K562 (cell line): ENCODE data around the gene CCL16. TPM values are rescaled to one million over a fixed set of nuclear protein-coding genes. Genes with fewer than 3 reads are reported as not detected.

Source experiments
- ATAC-seq: fragments of 200-7000 bp; cut with Tn5 transposase; 3 replicates; pipeline ENCODE4 v1.9.1; 2020; ENCODE audit warnings: moderate library complexity
- BruUV-seq: library from RNA; stranded (reverse); fragments of 400-500 nt; replicated peaks from 2 replicates; lab custom pipeline; 2021; lab: Mats Ljungman, UMichigan
- CTCF ChIA-PET: fragments of 300-600 bp; formaldehyde crosslinking; extraction: SDS; loops from one replicate; lab custom pipeline; 2021; ENCODE audit warnings: low intra/inter-chr PET ratio; lab: Yijun Ruan, JAX
- POLR2A ChIA-PET: fragments of 300-600, 350-650 bp; sonication (Branson Sonifier 250); formaldehyde crosslinking; extraction: SDS; loops from one replicate; lab custom pipeline; 2021; ENCODE audit warnings: antibody characterized with exemption, inconsistent platforms; lab: Yijun Ruan, JAX
- DNase-seq, 4 experiments: peaks; one replicate each; pipeline versions ENCODE4 v3.0.0 to v3.0.0-alpha.2; 2011 to 2018; ENCODE audit warnings: low spot score in 3 of 4, mixed read lengths in 3 of 4; ENCODE audit errors: extremely low read depth in 1 of 4
- FAIRE-seq: peaks from 2 replicates; lab custom pipeline; 2011; peaks lifted over from hg19 to GRCh38; lab: Jason Lieb, UNC
- H2AFZ ChIP-seq: 2 replicates; pipeline ENCODE4 v1.6.0; 2011; ENCODE audit warnings: low read depth, low read length, control low read depth, inconsistent platforms
- H3K27ac ChIP-seq: fragments of 200-600 bp; 3 replicates; pipeline ENCODE4 v1.8.0; 2011; ENCODE audit warnings: low read depth, mild to moderate bottlenecking, control low read depth, inconsistent platforms, low read length, moderate library complexity, mixed read lengths; ENCODE audit errors: extremely low read depth
- H3K27me3 ChIP-seq, 2 experiments: fragments of 300-600 bp in 1 of 2; 2 replicates in 1 of 2; 3 replicates in 1 of 2; pipeline versions ENCODE4 v1.6.0 to v1.8.0; 2011; ENCODE audit warnings: inconsistent platforms in 2 of 2, low read length in 2 of 2, mild to moderate bottlenecking in 1 of 2, mixed read lengths in 1 of 2, moderate library complexity in 1 of 2; ENCODE audit not compliant: control insufficient read depth in 2 of 2, insufficient read depth in 2 of 2
- H3K36me3 ChIP-seq: fragments of 300-600 bp; 3 replicates; pipeline ENCODE4 v1.8.0; 2011; ENCODE audit warnings: mild to moderate bottlenecking, low read length, inconsistent platforms; ENCODE audit not compliant: control insufficient read depth, insufficient read depth
- H3K4me1 ChIP-seq, 2 experiments: fragments of 200-600 bp in 1 of 2; replicated peaks in 1 of 2; 2 replicates in 1 of 2; 3 replicates in 1 of 2; pipeline versions ENCODE4 v1.5.1 to v1.8.0; 2011; ENCODE audit warnings: inconsistent platforms in 2 of 2, low read length in 2 of 2, mild to moderate bottlenecking in 1 of 2, mixed read lengths in 1 of 2, moderate library complexity in 1 of 2; ENCODE audit not compliant: control insufficient read depth in 2 of 2, insufficient read depth in 2 of 2
- H3K4me2 ChIP-seq: 2 replicates; pipeline ENCODE4 v1.6.1; 2011; ENCODE audit warnings: low read length, control low read depth, inconsistent platforms, mixed read lengths; ENCODE audit not compliant: insufficient read depth
- H3K4me3 ChIP-seq: fragments of 200-600 bp; sonication (generic), shearing (Covaris generic); 2 replicates; pipeline ENCODE4 v1.5.1; 2016; ENCODE audit warnings: control low read depth, inconsistent platforms
- H3K79me2 ChIP-seq: fragments of 200-600 bp; 3 replicates; pipeline ENCODE4 v1.8.0; 2011; ENCODE audit warnings: low read length, inconsistent platforms; ENCODE audit not compliant: control insufficient read depth, insufficient read depth
- H3K9ac ChIP-seq, 2 experiments: 2 replicates each; pipeline versions ENCODE4 v1.6.0 to v1.6.1; 2011; ENCODE audit warnings: low read depth in 2 of 2, low read length in 2 of 2, control low read depth in 1 of 2, inconsistent platforms in 1 of 2, mild to moderate bottlenecking in 1 of 2, mixed read lengths in 1 of 2; ENCODE audit not compliant: insufficient read depth in 1 of 2
- H3K9me1 ChIP-seq: one replicate; pipeline ENCODE4 v1.6.0; 2011; ENCODE audit warnings: inconsistent platforms, mild to moderate bottlenecking, low read length, moderate library complexity; ENCODE audit not compliant: control insufficient read depth, insufficient read depth
- H3K9me3 ChIP-seq: replicated peaks from 2 replicates; pipeline ENCODE4 v1.5.1; 2011; ENCODE audit warnings: low read depth, low read length, inconsistent platforms; ENCODE audit not compliant: control insufficient read depth, insufficient read depth
- H4K20me1 ChIP-seq: replicated peaks from 2 replicates; pipeline ENCODE4 v1.6.1; 2011; ENCODE audit warnings: low read length, inconsistent platforms, mixed read lengths; ENCODE audit not compliant: control insufficient read depth, insufficient read depth
- BHLHE40 ChIP-seq: IDR thresholded peaks from 2 replicates; pipeline ENCODE4 v1.6.1; 2011; ENCODE audit warnings: low read length, improper control_type of control experiment
- CSDE1 ChIP-seq, 2 experiments: fragments of 450-650 bp; IDR thresholded peaks; 2 replicates each; pipeline ENCODE4 v1.6.1; 2016; ENCODE audit warnings: mild to moderate bottlenecking in 1 of 2
- E2F4 ChIP-seq: sonication (generic); formaldehyde crosslinking; IDR thresholded peaks from 2 replicates; pipeline ENCODE4 v1.8.0; 2022; ENCODE audit warnings: mild to moderate bottlenecking, low read depth, missing genetic modification reagents
- MBD1 ChIP-seq: fragments of 250-450 bp; sonication (Bioruptor Pico); IDR thresholded peaks from 2 replicates; pipeline ENCODE4 v1.8.0; 2022; ENCODE audit warnings: inconsistent platforms
- PML ChIP-seq: IDR thresholded peaks from 2 replicates; pipeline ENCODE4 v1.6.1; 2012; ENCODE audit warnings: low read length, inconsistent platforms
- ZNF280A ChIP-seq: fragments of 450-650 bp; IDR thresholded peaks from 2 replicates; pipeline ENCODE4 v1.6.1; 2018; ENCODE audit warnings: mild to moderate bottlenecking, low read depth; ENCODE audit not compliant: partially characterized antibody
- ZNF316 ChIP-seq: fragments of 450-650 bp; IDR thresholded peaks from 2 replicates; pipeline ENCODE4 v1.6.1; 2016
- WGBS: fragments of 100-300 bp; shearing (Covaris generic); methylation state at CpG from one replicate; pipeline ENCODE4 v1.1.6; 2016; ENCODE audit warnings: low coverage, mixed read lengths; ENCODE audit not compliant: insufficient coverage; ENCODE audit errors: missing lambda C conversion rate; 5-methylcytosine and 5-hydroxymethylcytosine counted together
- in situ Hi-C: fragments of 300-500 bp; cut with MboI; formaldehyde crosslinking; loops from 4 replicates; pipeline ENCODE4 v1.15.0; 2018; ENCODE audit warnings: inconsistent platforms, mixed read lengths
- intact Hi-C: fragments of 100-400 bp; cut with micrococcal nuclease; formaldehyde crosslinking; loops from 2 replicates; pipeline ENCODE4 v1.14.2; 2022
- polyA plus RNA-seq, 8 experiments: library from polyadenylated mRNA; depleted of rRNA in 4 of 8; stranded (reverse) in 5 of 8; unstranded in 3 of 8; fragments of >200 nt; fragmentation: Nextera tagmentation in 2 of 8; fragmentation: Illumina TruSeq in 1 of 8; extraction: Ambion mirVana in 2 of 8; extraction: Trizol in 1 of 8; gene quantifications; 2 replicates each; pipeline versions ENCODE4 v1.2.1 to v1.2.3, GENCODE V29; 2011 to 2014; ENCODE audit warnings: inconsistent platforms in 1 of 8, missing spikeins in 1 of 8
- total RNA-seq, 7 experiments: library from RNA; depleted of rRNA in 6 of 7; stranded (reverse); fragments of >200 nt in 6 of 7; fragmentation: Illumina TruSeq in 2 of 7; extraction: Trizol in 2 of 7; gene quantifications; 2 replicates each; pipeline versions ENCODE4 v1.2.1 to v1.2.3, GENCODE V29; 2011 to 2021; ENCODE audit warnings: low replicate concordance in 1 of 7

The CCL16 gene
- total and polyA plus RNA-seq, 9 of the 15 experiments (the other 6 are each of a cell fraction or from before 2014, with no cell fraction given) = not detected

- Histone ChIP-seq H3K9me1 (no peaks in the 10 kb centered on the region), H4K20me1 (0 out of 2 replicates have a peak, but pooled peaks cover 3% of the 10 kb centered on the region), H3K4me3 (no peak overlapping the region), H3K4me2 (no peak overlapping the region), H3K27ac (no peak overlapping the region), H3K27me3 (peaks cover 5 to 9% of the 10 kb centered on the region in 2 experiments; a peak in 4 of 5 replicates), H3K79me2 (no peaks in the 10 kb centered on the region), H2AFZ (no peak overlapping the region), H3K9me3 (no peaks in the 10 kb centered on the region), H3K4me1 (peaks cover 0 to 1% of the 10 kb centered on the region in 2 experiments; a peak in 1 of 5 replicates), H3K36me3 (no peaks in the 10 kb centered on the region), H3K9ac (no peak overlapping the region)
- intact Hi-C loops = loop anchor here (10.0 kb wide), 1 partner anchor 185 kb away; the partner anchor contains the start of gene C17orf50
- WGBS = 0% methylated on average over 3 of the region's 3 CpGs
- DNase-seq = no peak
- in situ Hi-C loops = no loop called here
- POLR2A ChIA-PET = interaction anchor here (0.6 kb wide), 2 partner anchors 10 to 161 kb away, joined by 3 read pairs; no protein-coding TSS in a partner anchor
- no TSS peak for BruUV-seq
- FAIRE-seq = no peak
- TF ChIP-seq ZNF280A (no peak), E2F4 (CRISPR knock-in tag) (no peak), PML (no peak), CSDE1 (IDR thresholded peaks at IDR 0.05) (no peak), BHLHE40 (no peak), ZNF316 (no peak), MBD1 (CRISPR knock-in tag) (no peak)
- no peak for ATAC-seq
- CTCF ChIA-PET = no interaction called here
Measured at GRCh38 chr17:35949401-35949800, 31.9 kb downstream of the CCL16 start.
